CD4-positive, alpha-beta T cell (primary cell): ENCODE data around the gene LOX. TPM values are rescaled to one million over a fixed set of nuclear protein-coding genes. Genes with fewer than 3 reads are reported as not detected.

Experiments used
- ATAC-seq: fragments of 200-7000 bp; cut with Tn5 transposase; one replicate; pipeline ENCODE4 v1.10.0; 2022; ENCODE audit warnings: mild to moderate bottlenecking; ENCODE audit not compliant: poor library complexity
- CTCF ChIA-PET: fragments of 350-600 bp; sonication (Branson Sonifier 250); formaldehyde crosslinking; loops from one replicate; lab custom pipeline; 2021; ENCODE audit warnings: antibody characterized with exemption, inconsistent platforms; lab: Charles Lee
- POLR2A ChIA-PET: fragments of 350-600 bp; sonication (Branson Sonifier 250); formaldehyde crosslinking; loops from one replicate; lab custom pipeline; 2021; ENCODE audit warnings: antibody characterized with exemption, inconsistent platforms; lab: Charles Lee
- DNase-seq, 14 experiments: peaks; one replicate each; pipeline ENCODE4 v3.0.0-alpha.2; 2013 to 2020; ENCODE audit warnings: mixed read lengths in 2 of 14
- H3K27ac ChIP-seq, 2 donors: one replicate each; pipeline versions ENCODE4 v1.5.1 to v1.7.0; 2013; ENCODE audit warnings: low read length in 2 of 2, low read depth in 1 of 2, mild to moderate bottlenecking in 1 of 2
- H3K27me3 ChIP-seq, 2 experiments: 1 replicate in 1 of 2; 2 replicates in 1 of 2; pipeline versions ENCODE4 v1.6.1 to v1.7.0; 2013; ENCODE audit warnings: low read length in 2 of 2, control low read depth in 1 of 2, mild to moderate bottlenecking in 1 of 2, moderate library complexity in 1 of 2; ENCODE audit not compliant: insufficient read depth in 2 of 2, control insufficient read depth in 1 of 2
- H3K36me3 ChIP-seq: one replicate; pipeline ENCODE4 v1.6.1; 2013; ENCODE audit warnings: low read length, control low read depth; ENCODE audit not compliant: insufficient read depth
- H3K4me1 ChIP-seq: one replicate; pipeline ENCODE4 v1.6.1; 2013; ENCODE audit warnings: low read length, control low read depth; ENCODE audit not compliant: insufficient read depth
- H3K4me3 ChIP-seq: one replicate; pipeline ENCODE4 v1.5.1; 2013; ENCODE audit warnings: mild to moderate bottlenecking, low read length, moderate library complexity
- H3K9me3 ChIP-seq, 2 experiments: 1 replicate in 1 of 2; 2 replicates in 1 of 2; pipeline versions ENCODE4 v1.6.1 to v1.7.0; 2013; ENCODE audit warnings: low read length in 2 of 2, mild to moderate bottlenecking in 2 of 2, control low read depth in 1 of 2, moderate library complexity in 1 of 2; ENCODE audit not compliant: control insufficient read depth in 1 of 2, insufficient read depth in 1 of 2
- H3K27ac Mint-ChIP-seq: one replicate; pipeline ENCODE4 v1.8.0; 2020; ENCODE audit warnings: mixed read lengths
- H3K27me3 Mint-ChIP-seq: one replicate; pipeline ENCODE4 v1.8.0; 2021; ENCODE audit warnings: mixed read lengths
- H3K36me3 Mint-ChIP-seq: one replicate; pipeline ENCODE4 v1.8.0; 2021; ENCODE audit warnings: low read depth, mixed read lengths
- H3K4me1 Mint-ChIP-seq: one replicate; pipeline ENCODE4 v1.8.0; 2021; ENCODE audit warnings: low read depth, mixed read lengths
- H3K4me3 Mint-ChIP-seq: one replicate; pipeline ENCODE4 v1.8.0; 2020; ENCODE audit warnings: mild to moderate bottlenecking, mixed read lengths
- H3K9me3 Mint-ChIP-seq: one replicate; pipeline ENCODE4 v1.8.0; 2020; ENCODE audit warnings: mixed read lengths
- intact Hi-C, 2 experiments: fragments of 100-400 bp; cut with DNase I in 1 of 2; cut with micrococcal nuclease in 1 of 2; formaldehyde crosslinking; loops; one replicate each; pipeline versions ENCODE4 v1.15.1 to v1.9.0; 2023 to 2025; cut with DNase I, micrococcal nuclease
- total RNA-seq, 174 experiments: library from RNA in 2 of 174; stranded (reverse) in 2 of 174; gene quantifications; one replicate each; pipeline ENCODE4 v1.2.3 and lab custom pipeline; 2021 to 2026
- TF ChIP-seq, protein P1 (sequence below): fragments of 200-600 bp; IDR thresholded peaks from one replicate; pipeline ENCODE4 v1.8.0; 2022; ENCODE audit warnings: antibody characterized with exemption, mild to moderate bottlenecking

Gene LOX
- total RNA-seq, 2 experiments from 2014 or later, result 0.06 to 0.11 TPM

DNA sequence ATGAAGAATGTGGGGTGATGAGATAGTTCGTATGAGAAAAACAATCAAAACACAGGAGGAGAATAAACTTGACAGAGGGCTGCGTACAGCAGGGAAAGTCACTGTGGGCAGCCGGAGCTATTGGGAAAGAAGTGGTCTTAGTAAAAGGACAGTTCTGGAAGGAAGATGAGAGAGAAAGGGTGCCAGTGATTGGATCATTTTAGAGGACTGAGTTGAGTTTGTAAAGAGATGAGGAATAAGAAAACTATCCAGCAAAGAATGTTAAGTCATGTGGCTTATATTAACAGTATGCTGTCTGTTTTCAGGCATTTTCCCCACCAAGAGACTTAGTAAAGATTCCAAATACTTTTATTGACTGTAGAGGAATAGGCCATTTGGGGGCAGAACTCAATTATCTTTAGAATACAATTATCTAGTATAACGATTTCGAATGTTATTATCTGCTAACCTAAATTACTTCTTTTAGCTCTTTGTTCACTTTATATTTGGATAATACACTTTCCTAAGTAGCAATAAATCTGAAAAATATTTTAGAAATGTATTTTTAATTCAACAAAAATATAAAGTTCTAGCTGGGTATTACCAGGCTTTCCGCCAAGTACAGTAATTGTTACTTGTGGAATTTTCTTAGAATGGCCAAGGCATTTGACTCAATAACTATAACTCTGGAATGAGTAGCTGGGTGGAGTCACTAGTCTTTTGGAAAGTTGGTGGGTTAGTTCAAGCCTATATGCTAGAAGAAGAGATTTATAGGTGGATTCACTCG lies 15.5 kb upstream of the LOX start:
- H3K4me3 Mint-ChIP-seq, result no peak overlapping the region
- H3K27ac ChIP-seq, result no peak overlapping the region
- CTCF ChIA-PET, result no interaction called here
- no peaks in the 10 kb centered on the region for H3K36me3 ChIP-seq
- no peaks in the 10 kb centered on the region for H3K4me1 Mint-ChIP-seq
- H3K4me1 ChIP-seq, result no peaks in the 10 kb centered on the region
- no peaks in the 10 kb centered on the region for H3K27me3 ChIP-seq
- ATAC-seq (no peak), DNase-seq (no peak)
- POLR2A ChIA-PET, result no interaction called here
- TF ChIP-seq, protein P1, sequence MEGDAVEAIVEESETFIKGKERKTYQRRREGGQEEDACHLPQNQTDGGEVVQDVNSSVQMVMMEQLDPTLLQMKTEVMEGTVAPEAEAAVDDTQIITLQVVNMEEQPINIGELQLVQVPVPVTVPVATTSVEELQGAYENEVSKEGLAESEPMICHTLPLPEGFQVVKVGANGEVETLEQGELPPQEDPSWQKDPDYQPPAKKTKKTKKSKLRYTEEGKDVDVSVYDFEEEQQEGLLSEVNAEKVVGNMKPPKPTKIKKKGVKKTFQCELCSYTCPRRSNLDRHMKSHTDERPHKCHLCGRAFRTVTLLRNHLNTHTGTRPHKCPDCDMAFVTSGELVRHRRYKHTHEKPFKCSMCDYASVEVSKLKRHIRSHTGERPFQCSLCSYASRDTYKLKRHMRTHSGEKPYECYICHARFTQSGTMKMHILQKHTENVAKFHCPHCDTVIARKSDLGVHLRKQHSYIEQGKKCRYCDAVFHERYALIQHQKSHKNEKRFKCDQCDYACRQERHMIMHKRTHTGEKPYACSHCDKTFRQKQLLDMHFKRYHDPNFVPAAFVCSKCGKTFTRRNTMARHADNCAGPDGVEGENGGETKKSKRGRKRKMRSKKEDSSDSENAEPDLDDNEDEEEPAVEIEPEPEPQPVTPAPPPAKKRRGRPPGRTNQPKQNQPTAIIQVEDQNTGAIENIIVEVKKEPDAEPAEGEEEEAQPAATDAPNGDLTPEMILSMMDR, result no peak
- H3K9me3 ChIP-seq, result no peaks in the 10 kb centered on the region
- H3K27me3 Mint-ChIP-seq, result no peaks in the 10 kb centered on the region
- H3K36me3 Mint-ChIP-seq, result no peaks in the 10 kb centered on the region
- no peaks in the 10 kb centered on the region for H3K9me3 Mint-ChIP-seq
- no peak overlapping the region for H3K27ac Mint-ChIP-seq
- no peak overlapping the region for H3K4me3 ChIP-seq
- intact Hi-C loops, result no loop called here

DNA sequence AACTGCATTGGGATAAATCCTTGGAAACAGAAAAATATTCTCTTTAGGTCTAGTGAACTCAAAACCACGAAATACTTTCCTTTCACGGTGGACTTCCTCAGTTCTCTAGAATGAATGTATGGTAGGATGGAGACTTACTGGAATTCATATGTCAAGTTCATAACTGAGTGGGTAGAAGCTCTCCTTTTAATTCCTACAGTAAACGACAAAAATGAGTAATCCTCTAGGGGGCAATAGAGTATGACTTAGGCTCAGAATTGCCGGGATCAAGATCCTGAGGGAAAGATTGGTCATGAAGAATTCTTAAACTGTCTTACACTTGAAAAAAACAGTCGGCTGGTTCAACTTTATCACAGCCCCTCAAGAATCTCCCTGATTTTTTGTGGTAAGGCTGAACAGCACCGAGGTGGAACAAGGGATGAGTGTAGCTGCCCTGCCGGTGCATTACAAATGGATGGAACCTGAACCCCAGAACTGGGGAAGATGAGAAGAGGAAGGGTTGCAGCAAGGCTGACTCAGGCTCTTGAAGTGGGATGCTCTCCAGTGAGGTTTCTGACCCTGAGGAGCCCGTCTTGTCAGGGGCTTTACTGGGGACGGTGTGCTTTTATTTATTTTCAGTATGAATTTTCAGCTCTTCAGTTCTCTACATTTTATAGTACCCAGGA lies 14.0 kb upstream of the LOX start:
- H3K9me3 Mint-ChIP-seq, result no peaks in the 10 kb centered on the region
- H3K27ac Mint-ChIP-seq, result no peak overlapping the region
- no peak overlapping the region for H3K4me3 Mint-ChIP-seq
- intact Hi-C loops, result no loop called here
- H3K27me3 ChIP-seq, result no peaks in the 10 kb centered on the region
- ATAC-seq (no peak), DNase-seq (no peak)
- no peak overlapping the region for H3K4me3 ChIP-seq
- CTCF ChIA-PET, result no interaction called here
- H3K9me3 ChIP-seq, result no peaks in the 10 kb centered on the region
- POLR2A ChIA-PET, result no interaction called here
- H3K27me3 Mint-ChIP-seq, result no peaks in the 10 kb centered on the region
- H3K36me3 Mint-ChIP-seq, result no peaks in the 10 kb centered on the region
- no peaks in the 10 kb centered on the region for H3K36me3 ChIP-seq
- H3K27ac ChIP-seq, result no peak overlapping the region
- TF ChIP-seq, protein P1, result no peak
- H3K4me1 Mint-ChIP-seq, result no peaks in the 10 kb centered on the region
- no peaks in the 10 kb centered on the region for H3K4me1 ChIP-seq

DNA sequence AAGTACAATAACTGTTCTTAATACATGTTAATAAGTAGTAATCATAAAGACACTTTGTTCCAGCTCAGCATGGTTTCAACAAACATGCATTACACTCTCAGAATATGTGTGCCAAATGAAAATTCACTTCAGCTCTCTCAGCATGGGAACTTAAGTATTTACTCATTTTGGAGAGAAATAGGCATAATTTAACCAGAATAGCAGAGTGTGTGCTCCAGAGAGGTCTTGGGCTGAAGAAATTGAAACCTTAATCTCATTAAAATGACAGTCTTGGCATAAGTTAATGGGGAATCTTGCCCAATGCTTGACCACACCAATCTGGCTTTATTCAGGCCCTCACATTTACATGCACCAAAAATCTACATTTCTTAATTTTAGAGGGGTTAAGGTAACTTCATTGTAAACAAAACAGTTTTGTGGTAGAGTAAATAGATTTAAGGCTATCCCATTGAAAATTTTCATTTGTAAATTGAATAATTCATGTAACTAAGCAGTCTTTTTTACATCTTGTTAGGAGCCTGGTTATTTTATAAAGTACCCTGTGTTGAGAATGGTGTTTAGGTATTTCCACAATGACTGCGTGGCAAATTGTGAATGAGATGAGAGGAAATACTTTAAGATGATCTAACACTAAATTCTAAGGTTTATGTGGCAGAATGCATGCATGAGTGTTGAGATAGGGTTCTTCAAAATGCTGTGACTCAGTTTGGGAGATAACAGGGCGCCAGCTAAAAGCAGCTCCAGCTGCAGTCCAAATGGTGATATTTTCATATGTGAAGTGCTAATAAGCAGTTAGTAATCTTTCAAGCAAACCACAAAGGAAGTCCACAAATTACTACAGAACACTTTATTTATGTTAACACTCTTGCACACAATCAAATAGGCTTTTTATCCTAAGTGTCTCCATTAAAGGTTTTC lies 11.3 kb upstream of the LOX start:
- no peaks in the 10 kb centered on the region for H3K9me3 Mint-ChIP-seq
- ChIA-PET CTCF (no interaction called here), POLR2A (no interaction called here)
- no peak overlapping the region for H3K27ac ChIP-seq
- H3K36me3 Mint-ChIP-seq, result no peaks in the 10 kb centered on the region
- H3K27ac Mint-ChIP-seq, result no peak overlapping the region
- no peaks in the 10 kb centered on the region for H3K27me3 Mint-ChIP-seq
- DNase-seq, result no peak
- H3K36me3 ChIP-seq, result no peaks in the 10 kb centered on the region
- intact Hi-C loops, result no loop called here
- ATAC-seq, result no peak
- TF ChIP-seq, protein P1, result no peak
- no peaks in the 10 kb centered on the region for H3K27me3 ChIP-seq
- no peaks in the 10 kb centered on the region for H3K4me1 Mint-ChIP-seq
- H3K4me1 ChIP-seq, result no peaks in the 10 kb centered on the region
- no peaks in the 10 kb centered on the region for H3K9me3 ChIP-seq
- no peak overlapping the region for H3K4me3 Mint-ChIP-seq
- no peak overlapping the region for H3K4me3 ChIP-seq
